HG02938 (cell line): Measurements from ENCODE around the gene HOXA5.

Experiments used
- ATAC-seq: cut with Tn5 transposase; IDR thresholded peaks from one replicate; pipeline ENCODE4 v1.9.1; 2021; ENCODE audit warnings: mild to moderate bottlenecking, moderate library complexity; ENCODE audit not compliant: unreplicated experiment

Gene HOXA5

GRCh38 chr7:27171637-27172314 lies 28.3 kb upstream of the HOXA5 start:
- ATAC-seq, result no peak

- no peak for ATAC-seq
Observed at GRCh38 chr7:27171325-27171636, 27.8 kb upstream of the HOXA5 start.

DNA sequence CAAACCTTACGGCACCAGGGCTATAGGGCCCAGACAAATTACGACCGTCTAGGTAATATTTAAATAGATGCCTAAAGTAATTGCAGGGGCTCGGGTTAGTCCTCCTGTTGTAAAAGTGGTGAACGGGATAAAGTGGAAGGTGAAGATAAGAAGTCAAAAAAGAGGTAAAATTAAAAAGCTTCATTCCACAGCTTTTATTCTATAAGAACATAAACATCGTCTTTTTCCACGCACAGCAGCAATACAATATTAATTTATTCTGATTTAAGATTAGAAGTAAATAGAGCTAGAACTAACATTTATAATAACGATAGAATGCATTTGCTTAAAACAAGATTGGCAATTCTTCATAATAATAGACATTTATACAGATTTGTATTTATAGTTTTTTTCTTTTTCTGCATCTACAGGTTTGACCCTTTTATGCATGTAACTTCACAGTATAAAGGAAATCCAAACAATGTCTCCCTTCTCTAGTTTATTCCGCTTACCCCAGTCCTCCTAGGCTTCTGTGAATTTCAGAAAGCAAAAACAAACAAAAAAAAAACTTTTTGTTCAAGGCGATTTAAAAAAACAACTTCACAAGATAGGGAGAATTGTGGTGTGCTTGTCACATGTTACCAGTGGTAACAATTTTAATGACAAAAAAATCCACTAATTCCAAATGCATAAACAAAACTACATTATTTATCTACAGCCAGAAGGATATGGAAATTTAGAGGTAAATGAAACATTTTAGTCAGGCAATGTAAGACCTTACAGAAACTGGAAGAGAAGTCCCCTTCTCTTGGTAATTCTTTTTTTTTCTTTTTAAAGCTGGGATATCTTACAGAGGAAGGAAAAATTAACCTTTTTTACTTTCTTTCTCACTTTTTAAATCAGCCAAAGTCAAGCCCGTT lies 27.2 kb upstream of the HOXA5 start:
- no peak for ATAC-seq

- ATAC-seq, result no peak
Observed at GRCh38 chr7:27169658-27170425, 26.4 kb upstream of the HOXA5 start.

DNA sequence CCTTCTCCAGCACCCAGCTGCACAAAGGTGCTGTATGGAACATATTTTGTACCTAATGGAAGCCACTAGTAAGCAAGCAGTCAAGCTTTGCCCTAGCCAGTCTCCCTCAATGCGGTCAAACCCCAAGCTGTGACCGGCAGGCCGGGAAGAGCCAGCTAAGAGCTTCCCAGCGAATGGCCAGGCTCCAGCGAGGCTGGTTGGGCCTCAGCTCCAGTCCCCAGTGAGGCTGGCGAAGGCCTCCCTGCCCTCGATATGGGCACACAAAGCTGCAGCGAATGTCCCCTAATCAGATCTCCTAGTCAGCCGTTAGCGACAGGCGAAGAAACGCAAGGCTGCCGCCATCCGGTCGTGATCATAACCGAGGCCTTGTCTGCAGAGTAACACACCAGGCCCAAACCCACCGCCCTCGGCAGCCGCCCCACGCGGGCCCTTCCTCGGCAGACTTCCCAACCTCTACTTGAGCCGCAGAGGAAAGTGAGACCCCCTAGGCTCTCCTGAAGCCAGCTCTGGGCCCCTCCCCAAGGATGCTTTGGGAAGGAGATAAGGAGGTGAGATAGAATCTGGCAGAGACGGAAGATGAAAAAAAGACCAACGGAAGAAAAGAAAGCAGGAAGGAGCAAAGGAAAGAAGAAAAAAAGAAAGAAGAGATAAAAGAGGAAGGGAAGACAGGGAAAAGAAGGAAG lies 24.9 kb upstream of the HOXA5 start:
- ATAC-seq, result no peak

DNA sequence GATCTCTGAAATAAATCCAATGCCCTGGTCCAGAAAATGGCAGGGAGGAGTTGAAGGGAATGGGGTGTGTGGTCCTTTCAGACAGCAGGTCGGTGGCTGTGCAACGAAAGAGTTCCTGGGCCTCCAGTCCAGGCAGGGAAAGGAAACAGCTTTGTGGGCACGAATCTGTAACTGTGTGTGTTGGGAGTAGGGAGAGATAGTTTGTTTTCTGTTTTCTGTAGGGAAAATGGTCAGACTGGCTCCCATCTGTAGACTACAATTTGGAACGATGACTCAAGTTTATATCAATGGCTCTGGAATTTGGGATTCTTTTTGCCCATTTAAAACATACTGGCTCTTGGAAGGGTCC lies 24.4 kb upstream of the HOXA5 start:
- ATAC-seq, result no peak

DNA sequence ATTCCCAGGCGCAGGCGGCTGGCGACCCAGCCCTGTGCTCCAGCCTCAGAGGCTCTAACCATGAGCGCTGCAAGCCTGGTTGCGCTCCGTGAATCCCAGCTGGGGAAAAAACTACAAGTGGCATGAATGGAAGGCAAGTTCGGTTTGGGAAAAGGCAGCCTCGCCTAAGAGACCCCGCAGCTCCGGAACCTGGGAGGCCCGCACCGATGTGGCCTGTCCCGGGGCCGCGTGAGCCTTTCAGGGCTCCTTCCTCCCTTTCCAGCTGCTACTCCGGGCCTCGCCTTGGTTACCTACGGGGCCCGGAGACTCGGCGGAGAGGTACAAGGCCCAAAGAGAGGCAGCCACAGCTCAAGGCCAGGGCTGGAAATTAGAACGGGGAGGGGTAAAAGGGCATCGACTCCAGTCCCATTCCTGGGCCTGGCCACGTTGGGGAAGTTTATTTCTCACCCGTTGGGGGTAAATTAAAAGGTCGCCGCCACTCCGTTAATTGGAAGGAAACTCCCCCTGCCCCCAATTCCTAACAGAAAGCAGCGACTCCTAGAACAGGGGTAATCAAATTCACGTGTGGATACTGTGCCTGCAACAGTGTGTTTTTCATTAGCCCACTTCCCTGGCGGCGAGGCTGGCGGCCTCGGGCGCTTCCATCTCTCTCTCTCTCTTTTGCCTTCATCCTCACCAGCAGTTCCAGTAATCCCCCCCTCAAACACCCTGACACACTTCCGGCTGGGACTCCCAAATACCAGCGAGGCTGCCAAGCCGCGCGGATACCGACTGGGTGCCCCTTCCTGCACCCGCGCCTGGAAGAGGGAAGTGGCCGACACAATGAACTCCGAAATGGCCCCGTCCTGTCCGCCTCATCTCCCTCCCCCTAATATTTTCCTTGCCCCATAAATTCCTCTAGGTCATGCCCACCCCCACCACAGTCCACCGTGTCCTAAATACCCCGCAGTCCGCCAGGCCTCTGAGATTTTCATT lies 23.3 kb upstream of the HOXA5 start:
- ATAC-seq, result no peak

DNA sequence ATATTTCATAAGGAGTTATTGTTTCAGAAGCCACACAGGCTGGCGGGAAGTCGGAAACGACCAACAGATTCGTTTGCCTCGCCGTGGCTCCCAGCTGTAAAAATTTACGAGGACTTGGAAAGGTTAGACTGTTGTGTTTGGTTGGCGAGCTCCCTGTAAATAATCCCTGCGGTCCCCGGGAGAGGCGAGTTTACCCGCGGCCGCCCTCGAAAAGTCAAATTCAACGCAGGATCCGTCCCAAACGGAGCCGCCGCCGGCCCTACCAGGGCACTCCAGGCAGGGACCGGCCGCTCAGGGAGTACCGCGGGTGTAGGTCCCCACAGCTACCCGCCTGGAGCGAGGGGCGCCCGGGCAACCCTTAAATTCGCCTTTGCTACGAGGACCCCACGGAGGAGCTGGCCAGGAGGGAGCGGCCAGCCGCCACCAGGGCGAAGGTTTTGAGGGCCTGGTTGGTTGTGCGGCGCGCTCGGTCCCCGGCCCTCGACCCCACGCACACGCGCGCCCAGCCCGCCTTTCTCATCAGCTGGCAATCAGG lies 22.6 kb upstream of the HOXA5 start:
- ATAC-seq, result no peak

- ATAC-seq, result no peak
Observed at GRCh38 chr7:27165089-27165995, 21.9 kb upstream of the HOXA5 start, which contains the start of gene HOXA9. Gene HOXA9 (minus strand): TSS chr7:27165537. CDS start chr7:27165457, 80 bp downstream.

DNA sequence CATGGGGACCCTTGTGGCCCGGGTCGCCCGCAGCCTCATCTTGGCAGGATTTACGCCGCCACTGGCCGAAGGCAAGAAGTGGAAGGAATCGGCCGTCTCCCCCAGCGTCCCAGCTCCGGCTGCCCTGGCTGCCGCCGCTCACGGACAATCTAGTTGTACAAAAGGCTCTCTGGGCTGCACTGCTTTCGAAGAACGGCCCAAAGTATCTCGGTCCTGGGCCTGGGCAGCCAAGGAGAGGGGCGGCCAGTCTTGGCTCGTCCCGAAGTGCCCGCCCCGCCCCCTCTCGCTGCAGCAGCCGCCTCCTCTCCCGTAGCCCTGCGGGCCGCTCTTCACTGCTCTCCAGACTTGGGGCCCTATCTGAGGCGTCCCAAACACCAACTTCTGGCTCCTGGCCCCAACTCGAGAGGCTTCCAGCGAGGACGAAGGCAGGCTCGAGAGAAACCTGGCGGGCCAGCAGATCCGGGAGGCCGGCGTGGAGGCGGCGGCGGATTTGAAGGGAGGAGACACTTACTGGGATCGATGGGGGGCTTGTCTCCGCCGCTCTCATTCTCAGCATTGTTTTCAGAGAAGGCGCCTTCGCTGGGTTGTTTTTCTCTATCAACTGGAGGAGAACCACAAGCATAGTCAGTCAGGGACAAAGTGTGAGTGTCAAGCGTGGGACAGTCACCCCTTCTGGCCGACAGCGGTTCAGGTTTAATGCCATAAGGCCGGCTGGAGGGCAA lies 21.0 kb upstream of the HOXA5 start:
- no peak for ATAC-seq

- no peak for ATAC-seq
Observed at GRCh38 chr7:27164045-27164366, 20.5 kb upstream of the HOXA5 start.

- no peak for ATAC-seq
Observed at GRCh38 chr7:27163288-27164044, 20.0 kb upstream of the HOXA5 start.

DNA sequence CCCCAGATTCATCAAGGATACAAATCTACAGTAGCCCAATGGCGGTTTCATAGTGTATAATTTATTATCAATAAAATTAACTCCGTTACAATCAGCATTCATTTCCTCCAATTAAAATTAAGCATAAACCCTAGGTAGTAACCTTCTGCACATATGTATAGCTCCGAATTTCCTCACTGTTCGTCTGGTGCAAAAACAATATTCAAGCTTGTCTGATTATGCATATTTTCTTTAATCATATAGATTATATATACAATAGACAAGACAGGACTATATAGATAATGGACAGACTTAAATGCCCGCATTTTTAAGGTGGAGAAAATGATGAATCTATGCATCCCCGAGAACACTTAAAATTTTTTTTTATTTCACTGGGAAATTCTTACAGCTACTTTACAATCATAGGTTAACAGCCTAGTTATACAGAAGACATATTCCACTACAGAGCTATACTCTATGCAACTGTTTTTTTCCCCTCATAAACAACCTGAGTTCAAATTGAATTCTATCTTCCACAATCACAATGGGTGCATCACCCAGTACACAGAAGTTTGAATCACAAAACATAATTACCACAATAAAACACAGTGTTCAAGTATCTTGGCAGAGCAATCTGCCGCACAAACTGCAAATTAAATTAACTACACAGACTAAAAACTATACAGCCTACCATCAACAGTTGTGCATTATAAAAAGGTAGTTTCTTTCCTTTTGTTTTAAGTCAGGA lies 19.2 kb upstream of the HOXA5 start:
- ATAC-seq, result no peak

- no peak for ATAC-seq
Observed at GRCh38 chr7:27161721-27162560, 18.5 kb upstream of the HOXA5 start.

DNA sequence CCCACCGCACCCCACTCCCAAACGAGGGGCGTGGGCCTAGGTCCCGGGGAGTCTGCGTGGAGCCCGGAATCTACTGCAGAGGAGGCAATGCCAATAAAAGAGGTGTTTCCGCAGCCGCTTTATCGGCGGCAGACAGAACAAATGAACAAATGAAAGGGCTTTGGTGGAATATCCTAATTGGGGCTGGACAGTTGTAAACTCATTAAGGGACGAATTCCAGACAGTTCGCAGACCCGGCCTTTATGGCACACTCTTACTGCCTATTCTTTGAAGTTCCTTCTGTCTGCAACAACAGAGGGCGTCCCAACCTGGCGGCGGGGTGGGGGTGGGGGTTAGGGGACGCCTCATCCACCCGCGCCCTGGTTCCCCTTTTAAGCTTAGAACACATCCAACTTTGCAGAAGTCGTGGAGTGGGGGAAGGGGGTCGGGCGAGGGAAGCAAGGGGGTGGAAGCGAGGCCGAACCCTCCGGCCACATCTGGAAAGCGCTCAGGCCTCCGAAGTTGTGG lies 17.8 kb upstream of the HOXA5 start:
- peak; percentile 10 for ATAC-seq
